ENCODE measurements around the gene ADARB2. TPM values are rescaled to one million over a fixed set of nuclear protein-coding genes. Genes with fewer than 3 reads are reported as not detected.

Gene ADARB2
- total and polyA plus RNA-seq, 3 donors from 2014 or later: 8.5 to 13.0 (median 10.4) TPM

- Histone ChIP-seq H3K27ac (no peak overlapping the region), H3K4me1 (no peaks in the 10 kb centered on the region), H3K9me3 (no peaks in the 10 kb centered on the region), H3K27me3 (no peaks in the 10 kb centered on the region), H3K4me3 (no peak overlapping the region), H3K36me3 (ENCODE audit: low read depth, missing control alignments) (no peaks in the 10 kb centered on the region)
- no peak for TF ChIP-seq POLR2A (IDR thresholded peaks at IDR 0.05)
- TF ChIP-seq, protein P1, sequence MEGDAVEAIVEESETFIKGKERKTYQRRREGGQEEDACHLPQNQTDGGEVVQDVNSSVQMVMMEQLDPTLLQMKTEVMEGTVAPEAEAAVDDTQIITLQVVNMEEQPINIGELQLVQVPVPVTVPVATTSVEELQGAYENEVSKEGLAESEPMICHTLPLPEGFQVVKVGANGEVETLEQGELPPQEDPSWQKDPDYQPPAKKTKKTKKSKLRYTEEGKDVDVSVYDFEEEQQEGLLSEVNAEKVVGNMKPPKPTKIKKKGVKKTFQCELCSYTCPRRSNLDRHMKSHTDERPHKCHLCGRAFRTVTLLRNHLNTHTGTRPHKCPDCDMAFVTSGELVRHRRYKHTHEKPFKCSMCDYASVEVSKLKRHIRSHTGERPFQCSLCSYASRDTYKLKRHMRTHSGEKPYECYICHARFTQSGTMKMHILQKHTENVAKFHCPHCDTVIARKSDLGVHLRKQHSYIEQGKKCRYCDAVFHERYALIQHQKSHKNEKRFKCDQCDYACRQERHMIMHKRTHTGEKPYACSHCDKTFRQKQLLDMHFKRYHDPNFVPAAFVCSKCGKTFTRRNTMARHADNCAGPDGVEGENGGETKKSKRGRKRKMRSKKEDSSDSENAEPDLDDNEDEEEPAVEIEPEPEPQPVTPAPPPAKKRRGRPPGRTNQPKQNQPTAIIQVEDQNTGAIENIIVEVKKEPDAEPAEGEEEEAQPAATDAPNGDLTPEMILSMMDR (IDR thresholded peaks at IDR 0.05): no peak
- 78 to 81% methylated on average over 5 of the region's 5 CpGs for WGBS, 2 donors
- no peak for DNase-seq
- intact Hi-C loops (cut with DNase I; ENCODE audit: low total_unique reads): no loop called here
Measured at GRCh38 chr10:1381339-1381738, 356.0 kb downstream of the ADARB2 start.

DNA sequence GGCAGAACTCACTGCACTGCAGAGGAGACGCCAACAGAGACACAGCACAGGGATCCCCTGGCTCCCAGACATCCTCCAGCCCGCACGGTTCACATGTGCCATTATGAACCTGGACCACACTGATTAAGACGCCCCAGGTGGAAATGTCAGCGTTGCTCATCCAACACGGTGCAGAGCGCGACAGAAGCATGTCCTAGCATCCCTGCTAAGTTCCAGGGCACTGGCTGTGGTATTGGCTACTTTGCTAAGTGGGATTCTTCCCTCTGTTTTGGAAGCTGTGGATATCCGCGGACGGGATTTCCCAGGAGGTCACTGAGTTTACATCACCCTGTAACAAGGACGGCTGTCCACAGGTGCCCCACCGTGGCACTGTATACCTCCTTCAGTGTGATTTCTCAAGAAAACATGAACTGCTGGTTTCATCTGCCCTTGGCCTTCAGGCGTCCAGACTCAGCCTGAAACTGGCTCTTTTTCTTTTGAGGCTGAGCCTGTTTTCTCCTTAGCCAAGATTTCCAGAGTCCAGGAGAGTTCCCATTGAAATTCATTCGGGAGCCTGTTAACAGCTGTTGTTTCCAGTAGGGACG lies 357.1 kb downstream of the ADARB2 start:
- H3K27ac ChIP-seq: no peak overlapping the region
- H3K27me3 ChIP-seq: no peaks in the 10 kb centered on the region
- no peaks in the 10 kb centered on the region for H3K4me1 ChIP-seq
- TF ChIP-seq POLR2A (IDR thresholded peaks at IDR 0.05): no peak
- TF ChIP-seq, protein P1 (IDR thresholded peaks at IDR 0.05): no peak
- peak; percentile 9 for DNase-seq
- H3K36me3 ChIP-seq (ENCODE audit: low read depth, missing control alignments): no peaks in the 10 kb centered on the region
- whole genome bisulfite sequencing, 2 donors: 25 to 48% methylated on average over 16 of the region's 16 CpGs
- H3K4me3 ChIP-seq: no peak overlapping the region
- intact Hi-C loops (cut with DNase I; ENCODE audit: low total_unique reads): no loop called here
- H3K9me3 ChIP-seq: no peaks in the 10 kb centered on the region

DNA sequence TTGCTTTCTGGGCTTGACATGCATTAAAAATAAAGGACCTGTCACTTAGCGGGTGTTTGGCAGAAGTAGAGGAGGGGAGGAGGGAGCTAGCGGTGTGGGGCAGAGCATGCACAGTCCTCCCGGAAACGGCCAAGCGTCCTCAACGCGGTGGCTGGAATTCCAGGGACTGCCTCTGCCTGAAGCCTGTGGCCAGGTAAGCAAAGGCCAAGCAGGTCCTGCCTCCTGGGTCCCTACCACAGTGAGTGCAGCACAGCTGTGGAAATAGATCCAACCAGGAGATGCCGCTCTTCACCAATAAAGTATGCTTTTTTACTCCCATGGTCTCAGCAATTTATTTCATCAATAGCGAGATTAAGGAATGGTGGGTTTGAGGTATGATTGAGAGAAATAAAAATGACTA lies 357.7 kb downstream of the ADARB2 start:
- WGBS, 2 donors: 32 to 42% methylated on average over 9 of the region's 9 CpGs
- no peak for TF ChIP-seq POLR2A (IDR thresholded peaks at IDR 0.05)
- TF ChIP-seq, protein P1 (IDR thresholded peaks at IDR 0.05): no peak
- H3K36me3 ChIP-seq (ENCODE audit: low read depth, missing control alignments): no peaks in the 10 kb centered on the region
- H3K9me3 ChIP-seq: no peaks in the 10 kb centered on the region
- H3K4me1 ChIP-seq: no peaks in the 10 kb centered on the region
- intact Hi-C loops (cut with DNase I; ENCODE audit: low total_unique reads): no loop called here
- H3K27ac ChIP-seq: no peak overlapping the region
- H3K27me3 ChIP-seq: no peaks in the 10 kb centered on the region
- DNase-seq: peak; percentile 10
- H3K4me3 ChIP-seq: no peak overlapping the region

- no peaks in the 10 kb centered on the region for H3K36me3 ChIP-seq (ENCODE audit: low read depth, missing control alignments)
- H3K9me3 ChIP-seq: no peaks in the 10 kb centered on the region
- no peak overlapping the region for H3K27ac ChIP-seq
- no peak overlapping the region for H3K4me3 ChIP-seq
- H3K4me1 ChIP-seq: no peaks in the 10 kb centered on the region
- intact Hi-C loops (cut with DNase I; ENCODE audit: low total_unique reads): no loop called here
- peak; percentile 2 for DNase-seq
- H3K27me3 ChIP-seq: no peaks in the 10 kb centered on the region
- 88 to 94% methylated on average over 2 of the region's 2 CpGs for WGBS, 2 donors
- no peak for TF ChIP-seq POLR2A (IDR thresholded peaks at IDR 0.05)
- TF ChIP-seq, protein P1 (IDR thresholded peaks at IDR 0.05): no peak
Measured at GRCh38 chr10:1378473-1378872, 358.9 kb downstream of the ADARB2 start.

GRCh38 chr10:1377740-1378397 lies 359.5 kb downstream of the ADARB2 start:
- no peak overlapping the region for H3K27ac ChIP-seq
- intact Hi-C loops (cut with DNase I; ENCODE audit: low total_unique reads): no loop called here
- no peaks in the 10 kb centered on the region for H3K27me3 ChIP-seq
- TF ChIP-seq, protein P1 (IDR thresholded peaks at IDR 0.05): no peak
- no peak for TF ChIP-seq POLR2A (IDR thresholded peaks at IDR 0.05)
- WGBS, 2 donors: 46 to 51% methylated on average over 14 of the region's 14 CpGs
- H3K9me3 ChIP-seq: no peaks in the 10 kb centered on the region
- no peaks in the 10 kb centered on the region for H3K36me3 ChIP-seq (ENCODE audit: low read depth, missing control alignments)
- H3K4me1 ChIP-seq: no peaks in the 10 kb centered on the region
- no peak overlapping the region for H3K4me3 ChIP-seq
- DNase-seq: peak; percentile 1

Data from testis (tissue), 3 donors.